Superior temporal gyrus (tissue), 1 donor: ENCODE data around the gene CD4.

Source experiments
- DNase-seq: peaks from one replicate; pipeline ENCODE4 v3.0.0-alpha.2; 2016; ENCODE audit errors: extremely low spot score

The CD4 gene

DNA sequence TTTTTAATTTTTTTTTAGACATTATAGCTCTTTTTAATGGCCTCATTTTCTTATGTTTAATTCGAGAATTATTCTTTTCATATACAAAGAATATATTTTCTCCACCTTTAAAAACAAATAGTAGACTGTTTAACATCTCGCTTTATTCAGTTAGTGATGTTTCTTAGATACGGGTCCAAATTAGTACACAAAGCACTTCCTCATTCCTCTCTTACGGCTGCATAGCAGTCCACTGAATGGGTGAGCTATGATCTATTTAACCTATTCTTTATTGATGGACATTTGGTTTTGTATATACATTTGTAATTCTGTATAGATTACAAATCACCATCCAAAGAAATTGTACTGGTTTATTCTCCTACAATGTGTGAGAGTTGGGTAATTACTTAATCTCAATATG is 24.0 kb downstream of the CD4 start:
- DNase-seq = no peak

DNA sequence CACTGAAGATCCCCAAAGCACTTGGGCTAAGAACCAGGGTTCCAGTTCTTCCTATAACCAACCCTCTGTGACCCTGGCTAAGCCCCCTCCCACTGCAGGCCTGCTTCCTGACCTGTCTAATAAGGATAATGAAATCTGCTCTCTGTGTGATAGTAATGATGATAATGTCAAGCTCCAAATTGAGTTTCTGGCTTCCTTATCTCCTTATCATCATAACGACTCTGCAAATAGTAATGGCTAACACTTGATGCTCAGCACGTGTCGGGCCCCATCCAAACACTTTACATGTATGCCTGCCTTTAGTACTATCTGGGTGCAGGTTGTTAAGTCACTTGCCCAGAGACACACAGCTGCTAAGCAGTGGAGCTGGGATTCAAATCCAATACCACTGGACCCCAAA is 27.3 kb downstream of the CD4 start:
- no peak for DNase-seq

DNA sequence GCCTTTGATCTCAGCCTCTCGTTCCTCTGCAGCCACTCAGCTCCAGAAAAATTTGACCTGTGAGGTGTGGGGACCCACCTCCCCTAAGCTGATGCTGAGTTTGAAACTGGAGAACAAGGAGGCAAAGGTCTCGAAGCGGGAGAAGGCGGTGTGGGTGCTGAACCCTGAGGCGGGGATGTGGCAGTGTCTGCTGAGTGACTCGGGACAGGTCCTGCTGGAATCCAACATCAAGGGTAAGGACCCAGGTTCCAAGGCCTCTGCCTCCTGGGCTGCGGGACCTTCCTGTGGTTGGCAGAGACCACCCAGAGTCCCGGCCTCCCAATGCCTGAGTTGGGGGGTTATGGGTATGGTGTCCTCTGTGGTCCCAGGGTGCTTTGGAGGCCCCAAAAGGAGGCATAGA is 27.8 kb downstream of the CD4 start:
- no peak for DNase-seq

DNA sequence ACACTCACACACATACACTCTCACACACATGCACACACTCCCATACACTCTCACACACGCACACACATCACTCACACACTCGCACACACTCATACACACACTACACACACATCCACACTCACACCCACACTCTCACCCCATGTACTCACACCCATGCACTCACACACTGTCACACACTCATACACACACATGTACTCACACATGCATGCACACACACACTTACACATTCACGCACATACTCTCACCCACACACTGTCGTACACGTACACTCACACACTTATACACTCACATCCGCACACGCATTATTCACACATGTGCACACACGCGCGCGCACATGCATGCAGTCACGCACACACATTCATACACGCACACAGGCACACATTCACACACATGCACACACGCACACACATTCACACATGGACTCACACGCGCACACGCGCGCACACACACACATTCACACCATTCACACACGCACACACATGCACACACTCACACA is 28.4 kb downstream of the CD4 start:
- DNase-seq = no peak

DNA sequence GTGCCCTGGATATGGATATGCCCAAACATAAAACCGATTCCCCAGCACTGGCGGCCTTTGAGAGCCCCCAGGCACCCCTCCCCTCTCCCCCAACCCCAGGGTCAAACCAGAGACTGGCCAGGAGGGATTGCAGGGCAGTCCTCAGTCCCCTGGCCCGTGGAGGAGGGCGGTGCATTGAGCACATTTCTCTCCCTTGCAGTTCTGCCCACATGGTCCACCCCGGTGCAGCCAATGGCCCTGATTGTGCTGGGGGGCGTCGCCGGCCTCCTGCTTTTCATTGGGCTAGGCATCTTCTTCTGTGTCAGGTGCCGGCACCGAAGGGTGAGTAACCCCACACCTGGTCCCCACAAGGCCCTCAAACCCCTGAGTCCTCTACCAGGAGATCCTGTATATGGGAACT is 28.9 kb downstream of the CD4 start:
- no peak for DNase-seq

DNA sequence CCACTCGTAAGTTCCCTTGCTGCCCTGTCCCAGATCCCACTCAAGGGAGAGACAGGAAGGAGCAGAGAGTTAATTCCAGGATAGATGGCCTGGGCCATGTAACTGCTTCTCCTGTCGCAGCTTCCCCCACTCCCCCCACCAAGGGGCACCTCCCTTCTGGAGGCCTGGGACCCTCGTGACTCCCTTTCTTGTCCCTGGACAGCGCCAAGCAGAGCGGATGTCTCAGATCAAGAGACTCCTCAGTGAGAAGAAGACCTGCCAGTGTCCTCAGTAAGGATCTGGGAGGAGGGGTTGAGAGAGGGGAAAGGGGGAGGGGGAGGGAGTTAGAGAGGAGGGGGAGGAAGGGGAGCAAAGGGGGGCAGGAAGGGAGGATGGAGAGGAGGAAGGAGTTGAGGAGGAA is 29.3 kb downstream of the CD4 start:
- DNase-seq = no peak

DNA sequence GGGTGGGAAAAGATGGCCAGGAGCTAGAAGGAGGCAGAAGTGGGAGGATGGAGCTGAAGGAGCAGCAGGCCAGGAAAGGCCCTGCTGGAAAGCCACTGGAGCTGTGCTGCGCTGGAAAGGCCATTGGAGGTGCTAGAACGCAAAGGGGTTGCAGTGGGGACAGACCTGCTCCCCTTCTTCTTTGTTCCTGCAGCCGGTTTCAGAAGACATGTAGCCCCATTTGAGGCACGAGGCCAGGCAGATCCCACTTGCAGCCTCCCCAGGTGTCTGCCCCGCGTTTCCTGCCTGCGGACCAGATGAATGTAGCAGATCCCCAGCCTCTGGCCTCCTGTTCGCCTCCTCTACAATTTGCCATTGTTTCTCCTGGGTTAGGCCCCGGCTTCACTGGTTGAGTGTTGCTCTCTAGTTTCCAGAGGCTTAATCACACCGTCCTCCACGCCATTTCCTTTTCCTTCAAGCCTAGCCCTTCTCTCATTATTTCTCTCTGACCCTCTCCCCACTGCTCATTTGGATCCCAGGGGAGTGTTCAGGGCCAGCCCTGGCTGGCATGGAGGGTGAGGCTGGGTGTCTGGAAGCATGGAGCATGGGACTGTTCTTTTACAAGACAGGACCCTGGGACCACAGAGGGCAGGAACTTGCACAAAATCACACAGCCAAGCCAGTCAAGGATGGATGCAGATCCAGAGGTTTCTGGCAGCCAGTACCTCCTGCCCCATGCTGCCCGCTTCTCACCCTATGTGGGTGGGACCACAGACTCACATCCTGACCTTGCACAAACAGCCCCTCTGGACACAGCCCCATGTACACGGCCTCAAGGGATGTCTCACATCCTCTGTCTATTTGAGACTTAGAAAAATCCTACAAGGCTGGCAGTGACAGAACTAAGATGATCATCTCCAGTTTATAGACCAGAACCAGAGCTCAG is 30.0 kb downstream of the CD4 start:
- DNase-seq = no peak

DNA sequence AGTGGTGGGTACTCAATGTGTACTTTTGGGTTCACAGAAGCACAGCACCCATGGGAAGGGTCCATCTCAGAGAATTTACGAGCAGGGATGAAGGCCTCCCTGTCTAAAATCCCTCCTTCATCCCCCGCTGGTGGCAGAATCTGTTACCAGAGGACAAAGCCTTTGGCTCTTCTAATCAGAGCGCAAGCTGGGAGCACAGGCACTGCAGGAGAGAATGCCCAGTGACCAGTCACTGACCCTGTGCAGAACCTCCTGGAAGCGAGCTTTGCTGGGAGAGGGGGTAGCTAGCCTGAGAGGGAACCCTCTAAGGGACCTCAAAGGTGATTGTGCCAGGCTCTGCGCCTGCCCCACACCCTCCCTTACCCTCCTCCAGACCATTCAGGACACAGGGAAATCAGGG is 30.8 kb downstream of the CD4 start:
- DNase-seq = no peak

DNA sequence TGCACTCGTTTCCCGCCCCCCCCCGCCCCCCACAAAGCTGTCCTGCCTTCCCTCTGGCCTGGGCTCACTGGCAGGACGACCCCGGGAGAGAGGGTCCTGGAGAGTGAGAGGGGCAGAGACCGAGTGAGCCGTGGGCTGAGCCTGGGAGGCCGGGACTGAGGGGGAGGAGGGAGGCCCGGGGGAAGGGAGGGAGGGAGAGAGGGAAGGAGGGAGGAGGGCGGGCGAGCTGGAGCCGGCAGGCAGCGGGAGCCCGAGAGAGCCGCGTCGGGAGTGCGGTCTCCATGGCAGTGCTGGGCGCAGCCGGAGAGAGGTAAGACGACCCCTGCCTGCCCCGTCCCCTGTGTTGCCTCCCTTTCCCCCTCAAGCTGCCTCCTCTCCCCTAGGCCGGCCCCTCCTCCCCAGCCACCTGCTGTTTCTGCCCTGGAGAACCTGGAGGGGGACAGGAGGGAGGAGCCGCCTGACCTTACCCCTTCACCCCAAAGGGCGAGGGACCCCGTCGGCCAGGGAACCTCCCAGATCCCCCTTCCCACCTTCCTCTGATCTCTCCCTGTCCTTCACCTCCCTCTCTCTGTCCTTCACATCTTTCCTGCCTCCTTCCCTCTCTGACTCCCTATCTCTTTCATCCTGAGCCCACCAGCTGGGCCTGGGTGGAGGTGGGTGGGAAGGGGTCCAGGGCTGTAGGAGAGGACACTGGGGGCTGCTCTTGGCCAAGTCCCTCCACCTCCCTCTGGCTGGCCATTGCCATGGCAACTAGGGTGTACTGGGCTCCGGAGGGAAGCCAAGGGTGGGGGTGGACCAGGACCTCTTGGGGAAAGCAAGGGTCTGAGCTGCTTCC is 32.5 kb downstream of the CD4 start, which contains the start of gene GPR162:
TSS of gene GPR162 (plus strand) at position 231 of the 835 bp plus-strand sequence. CDS start 2,078 bp downstream, outside the sequence.
- DNase-seq = peak; percentile 14

DNA sequence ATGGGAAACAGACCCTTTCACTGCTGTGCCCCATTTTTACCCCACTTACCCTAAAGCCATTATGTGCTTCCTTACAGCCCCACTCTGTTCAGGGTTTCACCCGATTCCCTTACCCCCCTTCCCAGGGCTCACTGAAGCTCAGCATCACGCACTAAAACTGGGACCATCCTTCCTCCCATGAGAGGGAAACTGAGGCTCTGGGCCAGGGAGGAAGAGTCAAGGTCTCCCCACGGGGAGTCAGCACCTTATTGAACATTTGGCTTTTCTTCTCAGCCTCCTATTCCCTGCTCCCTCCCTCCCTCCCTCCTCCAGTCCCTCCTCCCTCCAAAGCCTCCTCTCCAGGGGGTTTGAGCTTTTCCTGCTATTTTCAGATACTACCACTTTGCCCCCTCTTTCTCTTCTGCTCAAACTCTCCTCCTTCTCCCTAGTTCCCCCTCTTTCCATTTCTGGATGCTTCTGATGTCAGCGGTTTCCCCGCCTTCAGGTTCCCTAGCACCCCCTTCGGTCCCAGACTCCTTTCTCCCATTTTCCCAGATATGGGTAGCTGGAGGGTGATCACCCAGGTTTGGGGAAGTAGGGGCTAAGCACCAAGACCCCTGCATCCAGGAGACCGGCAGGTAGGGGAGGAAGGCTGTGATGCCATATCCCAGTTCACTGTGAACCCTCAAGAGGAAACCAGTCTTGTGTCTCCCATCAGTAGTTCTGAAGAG is 33.3 kb downstream of the CD4 start:
- DNase-seq = peak; percentile 23

DNA sequence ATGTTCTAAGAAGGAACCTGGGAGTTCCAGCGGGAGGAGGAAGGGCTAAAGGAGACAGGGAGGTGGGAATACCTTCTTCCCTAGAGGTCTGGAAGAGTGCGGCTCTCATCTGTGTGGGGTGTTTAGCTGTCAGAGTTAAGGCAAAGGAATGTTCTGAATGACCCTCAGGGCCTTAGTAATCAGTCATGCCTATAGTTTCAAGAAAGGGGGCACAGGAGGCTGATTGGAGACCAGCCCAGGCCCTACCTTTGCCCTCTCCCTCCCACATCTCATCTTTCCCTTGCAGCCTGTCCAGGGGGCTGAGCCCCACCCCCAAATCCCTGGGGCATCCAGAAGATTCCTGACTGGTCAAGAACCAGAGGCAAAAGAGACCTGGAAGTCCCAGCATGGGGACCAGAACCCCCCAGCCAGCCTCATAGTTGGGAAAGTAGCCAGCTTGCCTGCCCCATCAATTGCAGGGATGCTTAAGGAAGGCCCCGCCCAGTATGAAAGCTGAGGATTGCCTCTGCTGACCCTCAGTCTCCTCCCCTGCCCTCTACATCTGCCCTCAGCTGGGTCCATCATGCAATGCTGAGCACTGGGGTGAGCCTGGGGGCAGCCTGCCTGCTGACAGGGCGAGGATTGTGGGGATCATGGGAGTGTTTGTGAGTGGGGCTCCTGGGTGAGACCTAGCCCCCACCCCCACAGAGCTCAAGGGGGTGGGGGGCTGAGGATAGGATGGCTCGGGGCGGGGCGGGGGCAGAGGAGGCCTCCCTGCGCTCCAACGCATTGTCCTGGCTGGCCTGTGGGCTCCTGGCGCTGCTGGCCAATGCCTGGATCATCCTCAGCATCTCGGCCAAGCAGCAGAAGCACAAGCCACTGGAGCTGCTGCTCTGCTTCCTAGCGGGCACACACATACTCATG is 34.1 kb downstream of the CD4 start:
- DNase-seq = no peak

DNA sequence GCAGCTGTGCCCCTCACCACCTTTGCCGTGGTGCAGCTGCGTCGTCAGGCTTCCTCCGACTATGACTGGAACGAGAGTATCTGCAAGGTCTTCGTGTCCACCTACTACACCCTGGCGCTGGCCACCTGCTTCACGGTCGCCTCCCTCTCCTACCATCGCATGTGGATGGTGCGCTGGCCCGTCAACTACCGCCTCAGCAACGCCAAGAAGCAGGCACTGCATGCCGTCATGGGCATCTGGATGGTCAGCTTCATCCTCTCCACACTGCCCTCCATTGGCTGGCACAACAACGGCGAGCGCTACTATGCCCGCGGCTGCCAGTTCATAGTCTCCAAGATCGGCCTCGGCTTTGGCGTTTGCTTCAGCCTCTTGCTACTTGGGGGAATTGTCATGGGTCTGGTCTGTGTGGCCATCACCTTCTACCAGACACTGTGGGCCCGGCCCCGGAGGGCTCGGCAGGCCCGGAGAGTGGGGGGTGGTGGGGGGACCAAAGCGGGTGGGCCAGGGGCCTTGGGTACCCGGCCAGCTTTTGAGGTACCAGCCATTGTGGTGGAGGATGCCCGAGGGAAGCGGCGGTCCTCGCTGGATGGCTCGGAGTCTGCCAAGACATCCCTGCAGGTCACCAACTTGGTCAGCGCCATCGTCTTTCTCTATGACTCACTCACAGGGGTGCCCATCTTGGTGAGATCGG is 34.9 kb downstream of the CD4 start:
- peak; percentile 21 for DNase-seq

DNA sequence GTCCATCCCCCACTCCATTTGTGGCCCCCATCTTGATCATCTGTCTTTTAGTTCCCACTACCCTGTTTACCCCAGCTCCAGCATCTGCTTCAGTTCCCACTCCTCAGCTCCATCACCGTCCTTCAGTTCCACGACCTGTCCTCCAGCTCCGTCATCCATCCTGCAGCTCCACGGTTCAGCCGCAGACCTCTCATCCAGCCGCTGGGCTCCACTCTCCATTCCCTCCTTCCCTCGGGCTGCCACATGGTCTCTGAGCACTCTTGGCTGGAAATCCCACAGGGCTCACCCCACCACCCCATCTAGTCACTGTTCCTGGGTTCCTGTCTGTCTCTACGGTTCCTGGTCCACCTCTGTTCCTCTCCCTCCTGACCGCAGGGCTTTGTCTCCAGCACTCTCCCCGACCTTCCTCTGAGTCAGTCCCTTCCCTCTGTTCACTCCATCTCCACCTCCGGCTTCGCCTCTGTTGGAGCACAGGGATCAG is 35.6 kb downstream of the CD4 start:
- peak; percentile 23 for DNase-seq

DNA sequence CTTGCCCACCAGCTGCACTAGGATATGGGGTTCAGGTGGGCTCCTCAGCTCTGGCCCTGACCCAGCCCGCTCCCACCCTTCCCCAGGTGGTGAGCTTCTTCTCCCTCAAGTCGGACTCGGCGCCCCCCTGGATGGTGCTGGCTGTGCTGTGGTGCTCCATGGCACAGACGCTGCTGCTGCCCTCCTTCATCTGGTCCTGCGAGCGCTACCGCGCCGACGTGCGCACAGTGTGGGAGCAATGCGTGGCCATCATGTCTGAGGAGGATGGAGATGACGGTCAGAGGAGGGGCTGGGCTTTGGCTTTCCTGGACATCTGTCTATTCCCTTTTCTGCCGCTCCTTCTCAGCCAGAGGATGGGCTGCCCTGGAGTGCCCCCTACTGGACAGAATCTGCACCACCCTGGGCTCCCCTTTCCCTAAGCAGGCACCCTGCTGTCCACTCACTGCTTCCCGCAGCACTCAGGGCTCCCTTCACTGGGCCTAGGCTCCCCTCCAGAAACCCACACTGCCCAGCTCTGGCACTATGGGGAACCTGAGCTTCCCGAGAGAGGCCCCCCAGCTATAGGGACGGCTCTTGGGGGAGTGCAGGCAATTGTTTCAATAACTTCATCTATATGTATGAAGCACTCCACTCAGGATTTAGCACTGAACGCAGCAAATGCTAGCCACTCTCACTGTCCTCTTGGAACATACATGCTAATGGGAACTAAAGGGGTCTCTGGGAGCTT is 36.2 kb downstream of the CD4 start:
- DNase-seq = peak; percentile 92

DNA sequence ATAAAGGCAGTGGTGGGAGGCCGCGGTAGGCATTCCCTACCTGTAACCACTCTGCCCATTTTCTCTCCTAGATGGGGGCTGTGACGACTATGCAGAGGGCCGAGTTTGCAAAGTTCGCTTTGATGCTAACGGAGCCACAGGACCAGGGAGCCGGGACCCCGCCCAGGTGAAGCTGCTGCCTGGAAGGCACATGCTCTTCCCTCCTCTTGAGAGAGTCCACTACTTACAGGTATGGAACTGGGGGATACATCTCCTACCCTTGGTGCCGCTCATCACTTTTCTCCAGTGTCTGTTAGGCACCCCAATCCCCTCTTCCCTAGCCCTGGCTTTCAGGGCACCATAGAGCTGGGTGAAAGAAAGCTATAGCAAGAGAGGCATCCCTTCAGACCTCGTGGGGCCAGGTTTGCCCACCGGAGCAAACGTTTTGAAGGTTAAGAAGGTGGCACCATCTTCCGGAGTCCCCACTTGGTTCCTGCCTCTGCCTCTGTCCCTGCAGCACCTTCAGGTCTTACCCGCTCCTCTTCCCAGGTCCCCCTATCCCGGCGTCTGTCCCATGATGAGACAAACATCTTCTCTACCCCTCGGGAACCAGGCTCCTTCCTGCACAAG is 36.9 kb downstream of the CD4 start:
- no peak for DNase-seq

DNA sequence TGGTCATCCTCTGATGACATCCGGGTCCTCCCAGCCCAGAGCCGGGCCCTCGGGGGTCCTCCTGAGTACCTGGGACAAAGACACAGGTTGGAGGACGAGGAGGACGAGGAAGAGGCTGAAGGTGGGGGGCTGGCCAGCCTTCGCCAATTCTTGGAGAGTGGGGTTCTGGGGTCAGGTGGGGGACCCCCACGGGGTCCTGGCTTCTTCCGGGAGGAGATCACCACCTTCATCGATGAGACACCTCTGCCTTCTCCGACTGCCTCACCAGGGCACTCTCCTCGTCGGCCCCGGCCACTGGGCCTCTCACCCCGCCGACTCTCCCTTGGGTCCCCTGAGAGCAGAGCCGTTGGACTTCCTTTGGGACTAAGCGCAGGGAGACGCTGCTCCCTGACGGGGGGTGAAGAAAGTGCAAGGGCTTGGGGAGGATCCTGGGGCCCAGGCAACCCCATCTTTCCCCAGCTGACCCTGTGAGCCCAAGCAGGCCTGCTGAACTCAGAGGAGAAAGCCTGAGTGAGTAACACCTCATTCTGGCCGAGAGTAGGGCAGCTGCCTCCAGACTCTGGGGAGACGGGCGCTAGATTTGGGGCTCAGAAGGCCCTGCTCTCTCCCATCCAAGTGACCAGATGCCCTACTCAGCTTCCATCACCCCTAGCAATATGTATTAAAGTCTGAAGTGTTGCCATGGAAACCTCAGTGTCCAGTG is 37.6 kb downstream of the CD4 start:
- DNase-seq = no peak

DNA sequence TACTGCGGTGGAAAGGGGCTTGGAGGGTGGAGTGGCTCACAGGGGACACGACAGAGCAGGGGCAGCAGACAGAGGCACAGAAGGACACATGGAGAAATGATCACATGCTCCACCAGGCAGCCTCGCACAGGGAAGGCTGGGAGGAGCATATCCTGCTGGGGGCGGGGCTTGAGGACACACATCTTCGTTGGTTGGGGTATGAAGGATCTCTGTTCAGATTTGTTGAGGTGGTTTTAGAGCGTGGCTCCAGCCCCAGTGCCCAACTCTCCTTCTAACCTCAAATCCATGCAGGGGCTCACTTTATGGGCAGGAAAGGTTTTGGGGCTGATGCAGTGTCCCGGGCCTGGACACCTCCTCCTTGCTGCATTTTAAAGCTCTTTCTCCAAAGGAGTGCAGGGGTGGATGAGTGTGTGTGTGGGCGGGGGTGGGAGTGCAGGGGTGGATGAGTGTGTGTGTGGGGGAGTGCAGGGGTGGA is 38.1 kb downstream of the CD4 start:
- DNase-seq = peak; percentile 77
